K562 (cell line): Measurements from ENCODE around the gene NECAB3. TPM values are rescaled to one million over a fixed set of nuclear protein-coding genes. Genes with fewer than 3 reads are reported as not detected.

Experiments used
- CBX5 ChIP-seq: IDR thresholded peaks from 2 replicates; pipeline ENCODE4 v1.6.1; 2014; ENCODE audit warnings: low read depth, borderline replicate concordance
- GTF2E2 ChIP-seq: fragments of 200-800 bp; sonication (Bioruptor generic); IDR thresholded peaks from 2 replicates; pipeline ENCODE4 v1.6.1; 2016; ENCODE audit warnings: missing genetic modification characterization, missing compliant biosample characterization
- HDAC1 ChIP-seq, 2 experiments: fragments of 450-650 bp; IDR thresholded peaks; 2 replicates each; pipeline ENCODE4 v1.6.1; 2016 to 2017; ENCODE audit warnings: inconsistent platforms in 1 of 2, mild to moderate bottlenecking in 1 of 2, moderate library complexity in 1 of 2
- PHF8 ChIP-seq: fragments of 200-600 bp; sonication (generic); IDR thresholded peaks from 2 replicates; pipeline ENCODE4 v1.6.1; 2012; ENCODE audit warnings: mixed run types, mild to moderate bottlenecking, inconsistent platforms, low read length, moderate library complexity, borderline replicate concordance
- RBM39 ChIP-seq: fragments of 200-400 bp; formaldehyde crosslinking; optimal IDR thresholded peaks from 2 replicates; pipeline ENCODE3; 2018; ENCODE audit warnings: low read depth, low read length
- SAP30 ChIP-seq: fragments of 200-600 bp; sonication (generic); IDR thresholded peaks from 2 replicates; pipeline ENCODE4 v1.6.1; 2012; ENCODE audit warnings: borderline replicate concordance, low read depth, mild to moderate bottlenecking, moderate library complexity, low read length, control low read depth, inconsistent platforms; ENCODE audit not compliant: insufficient read depth, poor library complexity, severe bottlenecking
- SIN3B ChIP-seq: fragments of 450-650 bp; IDR thresholded peaks from 2 replicates; pipeline ENCODE4 v1.6.1; 2017; ENCODE audit warnings: low read depth, mild to moderate bottlenecking, moderate library complexity
- SMAD4 ChIP-seq: fragments of 250-450 bp; sonication (Bioruptor Pico); conservative IDR thresholded peaks from 2 replicates; pipeline ENCODE4 v1.8.0; 2021; ENCODE audit warnings: inconsistent platforms, mild to moderate bottlenecking, moderate library complexity
- SUPT5H ChIP-seq: fragments of 450-650 bp; IDR thresholded peaks from 2 replicates; pipeline ENCODE4 v1.6.1; 2016
- ZNF41 ChIP-seq: fragments of 250-450 bp; sonication (Bioruptor Pico); conservative IDR thresholded peaks from 2 replicates; pipeline ENCODE4 v1.4.0; 2020; ENCODE audit warnings: mild to moderate bottlenecking
- polyA plus RNA-seq, 8 experiments: library from polyadenylated mRNA; depleted of rRNA in 4 of 8; stranded (reverse) in 5 of 8; unstranded in 3 of 8; fragments of >200 nt; fragmentation: Nextera tagmentation in 2 of 8; fragmentation: Illumina TruSeq in 1 of 8; extraction: Ambion mirVana in 2 of 8; extraction: Trizol in 1 of 8; gene quantifications; 2 replicates each; pipeline versions ENCODE4 v1.2.1 to v1.2.3, GENCODE V29; 2011 to 2014; ENCODE audit warnings: inconsistent platforms in 1 of 8, missing spikeins in 1 of 8
- total RNA-seq, 7 experiments: library from RNA; depleted of rRNA in 6 of 7; stranded (reverse); fragments of >200 nt in 6 of 7; fragmentation: Illumina TruSeq in 2 of 7; extraction: Trizol in 2 of 7; gene quantifications; 2 replicates each; pipeline versions ENCODE4 v1.2.1 to v1.2.3, GENCODE V29; 2011 to 2021; ENCODE audit warnings: low replicate concordance in 1 of 7
- TF ChIP-seq, protein P1 (sequence below), 2 experiments: fragments of 450-650 bp in 1 of 2; IDR thresholded peaks; 2 replicates each; pipeline ENCODE4 v1.6.1; 2011 to 2017; ENCODE audit warnings: low read depth in 2 of 2, antibody characterized with exemption in 1 of 2, borderline replicate concordance in 1 of 2, low read length in 1 of 2, mild to moderate bottlenecking in 1 of 2, mixed read lengths in 1 of 2; ENCODE audit not compliant: control insufficient read depth in 1 of 2
- TF ChIP-seq, protein P2 (sequence below): fragments of 150-350 bp; IDR thresholded peaks from 2 replicates; pipeline ENCODE4 v1.6.1; 2014; ENCODE audit warnings: low read depth, mild to moderate bottlenecking, low read length, borderline replicate concordance

The NECAB3 gene
- total and polyA plus RNA-seq, 9 of the 15 experiments (the other 6 are each of a cell fraction or from before 2014, with no cell fraction given) = 0.94 to 63.3 (median 31.5) TPM

DNA sequence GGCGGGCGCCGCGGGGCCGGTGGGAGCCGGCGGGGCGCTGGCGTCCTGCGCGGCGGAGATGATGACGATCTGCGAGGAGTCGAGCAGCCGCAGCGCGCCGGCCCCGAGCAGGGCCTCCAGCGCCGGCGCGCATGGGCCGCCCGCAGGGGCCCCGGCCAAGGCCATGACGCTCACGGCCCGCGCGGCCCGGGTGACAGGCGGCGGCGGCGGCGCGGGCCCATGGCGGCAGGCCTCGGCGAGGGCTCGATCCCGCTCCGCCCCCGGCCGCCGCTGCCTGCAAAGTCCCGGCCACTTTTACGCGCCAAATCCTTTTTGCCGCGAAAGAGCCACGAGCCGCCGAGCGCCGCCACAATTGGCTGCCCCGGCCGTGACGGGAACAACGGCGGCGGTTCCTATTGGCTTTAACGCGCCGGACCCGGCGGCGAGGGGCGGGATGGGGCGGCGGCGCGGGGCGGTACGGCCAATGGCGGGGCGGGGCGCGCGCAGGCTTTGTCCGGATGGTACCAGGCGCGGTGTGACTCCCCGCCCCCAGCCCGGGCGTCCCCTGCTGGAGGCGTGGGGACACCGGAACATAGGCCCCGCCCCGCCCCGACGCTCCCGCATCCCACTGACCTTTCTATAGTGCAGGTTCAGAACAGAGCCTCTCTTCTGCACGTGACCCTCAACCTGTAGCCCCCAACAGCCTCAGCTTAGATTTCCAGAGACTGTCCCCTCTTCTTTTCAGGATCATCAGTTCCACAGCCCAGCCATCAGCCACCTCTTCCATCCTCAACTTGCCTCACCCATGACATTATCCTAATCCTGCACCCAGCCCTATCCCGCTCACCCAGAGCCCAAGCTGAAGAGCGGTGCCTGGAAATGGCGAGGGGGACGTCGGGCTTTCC, 12.1 kb upstream of the NECAB3 start, which contains the start of gene E2F1 (continued):
- TF ChIP-seq ZNF41 (no peak), RBM39 (no peak), SUPT5H (no peak), CBX5 (no peak), PHF8 (peak; percentile 40; the same call in 1 of the 2 replicates), GTF2E2 (tag) (no peak), SMAD4 (CRISPR knock-in tag) (peak; percentile 53; the same call in 1 of the 2 replicates), SIN3B (peak; percentile 64), SAP30 (peak; percentile 85), HDAC1 (IDR thresholded peaks at IDR 0.05) (no peak)
- TF ChIP-seq, protein P1, sequence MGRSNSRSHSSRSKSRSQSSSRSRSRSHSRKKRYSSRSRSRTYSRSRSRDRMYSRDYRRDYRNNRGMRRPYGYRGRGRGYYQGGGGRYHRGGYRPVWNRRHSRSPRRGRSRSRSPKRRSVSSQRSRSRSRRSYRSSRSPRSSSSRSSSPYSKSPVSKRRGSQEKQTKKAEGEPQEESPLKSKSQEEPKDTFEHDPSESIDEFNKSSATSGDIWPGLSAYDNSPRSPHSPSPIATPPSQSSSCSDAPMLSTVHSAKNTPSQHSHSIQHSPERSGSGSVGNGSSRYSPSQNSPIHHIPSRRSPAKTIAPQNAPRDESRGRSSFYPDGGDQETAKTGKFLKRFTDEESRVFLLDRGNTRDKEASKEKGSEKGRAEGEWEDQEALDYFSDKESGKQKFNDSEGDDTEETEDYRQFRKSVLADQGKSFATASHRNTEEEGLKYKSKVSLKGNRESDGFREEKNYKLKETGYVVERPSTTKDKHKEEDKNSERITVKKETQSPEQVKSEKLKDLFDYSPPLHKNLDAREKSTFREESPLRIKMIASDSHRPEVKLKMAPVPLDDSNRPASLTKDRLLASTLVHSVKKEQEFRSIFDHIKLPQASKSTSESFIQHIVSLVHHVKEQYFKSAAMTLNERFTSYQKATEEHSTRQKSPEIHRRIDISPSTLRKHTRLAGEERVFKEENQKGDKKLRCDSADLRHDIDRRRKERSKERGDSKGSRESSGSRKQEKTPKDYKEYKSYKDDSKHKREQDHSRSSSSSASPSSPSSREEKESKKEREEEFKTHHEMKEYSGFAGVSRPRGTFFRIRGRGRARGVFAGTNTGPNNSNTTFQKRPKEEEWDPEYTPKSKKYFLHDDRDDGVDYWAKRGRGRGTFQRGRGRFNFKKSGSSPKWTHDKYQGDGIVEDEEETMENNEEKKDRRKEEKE (IDR thresholded peaks at IDR 0.05; ENCODE audit: borderline replicate concordance in 1 of 2, control insufficient read depth in 1 of 2, low read depth in 2 of 2, low read length in 1 of 2) = no peak
- TF ChIP-seq, protein P2, sequence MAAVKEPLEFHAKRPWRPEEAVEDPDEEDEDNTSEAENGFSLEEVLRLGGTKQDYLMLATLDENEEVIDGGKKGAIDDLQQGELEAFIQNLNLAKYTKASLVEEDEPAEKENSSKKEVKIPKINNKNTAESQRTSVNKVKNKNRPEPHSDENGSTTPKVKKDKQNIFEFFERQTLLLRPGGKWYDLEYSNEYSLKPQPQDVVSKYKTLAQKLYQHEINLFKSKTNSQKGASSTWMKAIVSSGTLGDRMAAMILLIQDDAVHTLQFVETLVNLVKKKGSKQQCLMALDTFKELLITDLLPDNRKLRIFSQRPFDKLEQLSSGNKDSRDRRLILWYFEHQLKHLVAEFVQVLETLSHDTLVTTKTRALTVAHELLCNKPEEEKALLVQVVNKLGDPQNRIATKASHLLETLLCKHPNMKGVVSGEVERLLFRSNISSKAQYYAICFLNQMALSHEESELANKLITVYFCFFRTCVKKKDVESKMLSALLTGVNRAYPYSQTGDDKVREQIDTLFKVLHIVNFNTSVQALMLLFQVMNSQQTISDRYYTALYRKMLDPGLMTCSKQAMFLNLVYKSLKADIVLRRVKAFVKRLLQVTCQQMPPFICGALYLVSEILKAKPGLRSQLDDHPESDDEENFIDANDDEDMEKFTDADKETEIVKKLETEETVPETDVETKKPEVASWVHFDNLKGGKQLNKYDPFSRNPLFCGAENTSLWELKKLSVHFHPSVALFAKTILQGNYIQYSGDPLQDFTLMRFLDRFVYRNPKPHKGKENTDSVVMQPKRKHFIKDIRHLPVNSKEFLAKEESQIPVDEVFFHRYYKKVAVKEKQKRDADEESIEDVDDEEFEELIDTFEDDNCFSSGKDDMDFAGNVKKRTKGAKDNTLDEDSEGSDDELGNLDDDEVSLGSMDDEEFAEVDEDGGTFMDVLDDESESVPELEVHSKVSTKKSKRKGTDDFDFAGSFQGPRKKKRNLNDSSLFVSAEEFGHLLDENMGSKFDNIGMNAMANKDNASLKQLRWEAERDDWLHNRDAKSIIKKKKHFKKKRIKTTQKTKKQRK = peak; percentile 26; the same call in 1 of the 2 replicates
